HG03108 (cell line): ENCODE measurements around the gene SEMA5A.

ENCODE experiments used
- ATAC-seq: cut with Tn5 transposase; IDR thresholded peaks from one replicate; pipeline ENCODE4 v1.9.1; 2021; ENCODE audit warnings: moderate library complexity; ENCODE audit not compliant: unreplicated experiment

The SEMA5A gene

GRCh38 chr5:9523090-9523823, 22.6 kb downstream of the SEMA5A start:
- ATAC-seq, result no peak

GRCh38 chr5:9519537-9519936, 26.3 kb downstream of the SEMA5A start:
- no peak for ATAC-seq

GRCh38 chr5:9516591-9516990, 29.3 kb downstream of the SEMA5A start:
- no peak for ATAC-seq

- no peak for ATAC-seq
Observed at GRCh38 chr5:9515436-9515835, 30.4 kb downstream of the SEMA5A start.

GRCh38 chr5:9514968-9515367, 30.9 kb downstream of the SEMA5A start:
- ATAC-seq, result no peak

- no peak for ATAC-seq
Observed at GRCh38 chr5:9513827-9514226, 32.0 kb downstream of the SEMA5A start.

- no peak for ATAC-seq
Observed at GRCh38 chr5:9512457-9512856, 33.4 kb downstream of the SEMA5A start.

- ATAC-seq, result no peak
Observed at GRCh38 chr5:9507974-9508373, 37.9 kb downstream of the SEMA5A start.

- no peak for ATAC-seq
Observed at GRCh38 chr5:9505225-9505624, 40.6 kb downstream of the SEMA5A start.

- no peak for ATAC-seq
Observed at GRCh38 chr5:9502864-9503263, 43.0 kb downstream of the SEMA5A start.

GRCh38 chr5:9502050-9502834, 43.6 kb downstream of the SEMA5A start:
- no peak for ATAC-seq

GRCh38 chr5:9500625-9501024, 45.2 kb downstream of the SEMA5A start:
- no peak for ATAC-seq

- ATAC-seq, result no peak
Observed at GRCh38 chr5:9500193-9500592, 45.7 kb downstream of the SEMA5A start.

- ATAC-seq, result no peak
Observed at GRCh38 chr5:9499498-9499876, 46.4 kb downstream of the SEMA5A start.

GRCh38 chr5:9498541-9499497, 47.1 kb downstream of the SEMA5A start:
- no peak for ATAC-seq

GRCh38 chr5:9497347-9497746, 48.5 kb downstream of the SEMA5A start:
- no peak for ATAC-seq

- no peak for ATAC-seq
Observed at GRCh38 chr5:9496801-9497200, 49.1 kb downstream of the SEMA5A start.

GRCh38 chr5:9495121-9495520, 50.8 kb downstream of the SEMA5A start:
- ATAC-seq, result no peak

- no peak for ATAC-seq
Observed at GRCh38 chr5:9494301-9494700, 51.6 kb downstream of the SEMA5A start.

- no peak for ATAC-seq
Observed at GRCh38 chr5:9490494-9491097, 55.3 kb downstream of the SEMA5A start.

GRCh38 chr5:9483779-9484178, 62.1 kb downstream of the SEMA5A start:
- ATAC-seq, result no peak
